OCI-LY3 (cell line): Measurements from ENCODE around the gene PEAK1.

ENCODE experiments used
- CTCF ChIP-seq: fragments of 200-600, 300-600 bp; sonication (generic); IDR thresholded peaks from 2 replicates; pipeline ENCODE4 v1.5.1; 2014; ENCODE audit warnings: antibody characterized with exemption, low read length, low read depth
- EZH2phosphoT487 ChIP-seq: fragments of 200-600 bp; shearing (Covaris generic); IDR thresholded peaks from 2 replicates; pipeline ENCODE4 v1.6.1; 2018; ENCODE audit warnings: antibody characterized with exemption, mixed run types, low read depth

GRCh38 chr15:77243135-77243534 lies 176.8 kb downstream of the PEAK1 start:
- no peak for TF ChIP-seq EZH2phosphoT487
- TF ChIP-seq CTCF = no peak
